ENCODE data around the gene VPS37B.

VPS37B gene

GRCh38 chr12:122862110-122862634, 33.8 kb downstream of the VPS37B start (continued):
- TF ChIP-seq ZNF26 (tag by site-specific recombination; IDR thresholded peaks at IDR 0.05) = no peak
- no peak for TF ChIP-seq YY2 (tag by site-specific recombination; IDR thresholded peaks at IDR 0.05)

GRCh38 chr12:122861587-122861970, 34.3 kb downstream of the VPS37B start:
- no peak overlapping the region for H3K4me3 ChIP-seq (ENCODE audit: low read depth, low read length)
- H3K27ac ChIP-seq (ENCODE audit: extremely low read depth, low read depth, low read length) = no peak overlapping the region
- H3K36me3 ChIP-seq (ENCODE audit: control insufficient read depth in 2 of 2, insufficient read depth in 1 of 2, low read length in 2 of 2) = peaks cover 0 to 55% of the 10 kb centered on the region in 2 experiments; a peak in 1 of 3 replicates
- H3K4me1 ChIP-seq (ENCODE audit: control insufficient read depth, insufficient read depth, low read length) = no peaks in the 10 kb centered on the region
- TF ChIP-seq BCL6B (tag by site-specific recombination; IDR thresholded peaks at IDR 0.05) (no peak), GLIS2 (tag by site-specific recombination; IDR thresholded peaks at IDR 0.05) (peak; percentile 58)
- ChIA-PET POLR2A (interaction anchor here (1.0 to 1.5 kb wide), 2 partner anchors 115 to 371 kb away, joined by 3 read pairs; partner anchors contain the start of gene MPHOSPH9), CTCF (interaction anchor here (0.5 to 7.5 kb wide), 13 partner anchors 9 to 377 kb away, joined by 3 to 105 read pairs (median 5); partner anchors contain the start of gene OGFOD2)
- H3K9me3 ChIP-seq (ENCODE audit: control insufficient read depth, insufficient read depth, low read depth, low read length) = no peaks in the 10 kb centered on the region

GRCh38 chr12:122860854-122861586, 34.9 kb downstream of the VPS37B start:
- POLR2A ChIA-PET = interaction anchor here (0.8 to 1.5 kb wide), 3 partner anchors 105 to 372 kb away, joined by 3 to 4 read pairs (median 3); partner anchors contain the start of genes ABCB9 and MPHOSPH9
- H3K36me3 ChIP-seq (ENCODE audit: control insufficient read depth in 2 of 2, insufficient read depth in 1 of 2, low read length in 2 of 2) = peaks cover 0 to 57% of the 10 kb centered on the region in 2 experiments; a peak in 1 of 3 replicates
- no peaks in the 10 kb centered on the region for H3K9me3 ChIP-seq (ENCODE audit: control insufficient read depth, insufficient read depth, low read depth, low read length)
- CTCF ChIA-PET = interaction anchor here (0.7 to 7.5 kb wide), 18 partner anchors 9 to 741 kb away, joined by 3 to 105 read pairs (median 5); partner anchors contain the start of genes DDX55 and OGFOD2
- H3K4me1 ChIP-seq (ENCODE audit: control insufficient read depth, insufficient read depth, low read length) = no peaks in the 10 kb centered on the region
- 0 out of 2 replicates have a peak, but pooled peaks have one; percentile 22 for TF ChIP-seq SCRT2 (tag by site-specific recombination; IDR thresholded peaks at IDR 0.05)
- TF ChIP-seq ZNF311 (tag by site-specific recombination; IDR thresholded peaks at IDR 0.05; ENCODE audit: borderline replicate concordance) = no peak
- H3K27ac ChIP-seq (ENCODE audit: extremely low read depth, low read depth, low read length) = no peak overlapping the region
- H3K4me3 ChIP-seq (ENCODE audit: low read depth, low read length) = no peak overlapping the region

GRCh38 chr12:122860040-122860853, 35.7 kb downstream of the VPS37B start:
- Histone ChIP-seq H3K4me3 (ENCODE audit: low read depth, low read length) (no peak overlapping the region), H3K4me1 (ENCODE audit: control insufficient read depth, insufficient read depth, low read length) (no peaks in the 10 kb centered on the region), H3K9me3 (ENCODE audit: control insufficient read depth, insufficient read depth, low read depth, low read length) (no peaks in the 10 kb centered on the region), H3K27ac (ENCODE audit: extremely low read depth, low read depth, low read length) (no peak overlapping the region), H3K36me3 (ENCODE audit: control insufficient read depth in 2 of 2, insufficient read depth in 1 of 2, low read length in 2 of 2) (peaks cover 0 to 51% of the 10 kb centered on the region in 2 experiments; a peak in 1 of 3 replicates)
- CTCF ChIA-PET = interaction anchor here (0.5 to 7.5 kb wide), 23 partner anchors 9 to 742 kb away, joined by 3 to 105 read pairs (median 5); partner anchors contain the start of genes DDX55 and OGFOD2
- POLR2A ChIA-PET = interaction anchor here (0.6 to 1.5 kb wide), 5 partner anchors 85 to 516 kb away, joined by 3 to 4 read pairs (median 3); partner anchors contain the start of genes ABCB9 and MPHOSPH9
- TF ChIP-seq ZSCAN30 (tag by site-specific recombination; IDR thresholded peaks at IDR 0.05) (0 out of 2 replicates have a peak, but pooled peaks have one; percentile 31), PATZ1 (tag by site-specific recombination; IDR thresholded peaks at IDR 0.05) (peak; percentile 77), SP7 (tag by site-specific recombination; IDR thresholded peaks at IDR 0.05) (peak; percentile 40), GLIS1 (tag by site-specific recombination; IDR thresholded peaks at IDR 0.05) (peak; percentile 27; the same call in 1 of the 2 replicates), ZNF558 (tag by site-specific recombination; IDR thresholded peaks at IDR 0.05) (no peak), ZXDB (tag by site-specific recombination; IDR thresholded peaks at IDR 0.05) (peak; percentile 29; the same call in 1 of the 2 replicates), ZNF501 (tag by site-specific recombination; IDR thresholded peaks at IDR 0.05) (0 out of 2 replicates have a peak, but pooled peaks have one; percentile 54), ZNF660 (tag by site-specific recombination; IDR thresholded peaks at IDR 0.05) (0 out of 2 replicates have a peak, but pooled peaks have one; percentile 59), CTCF (tag by site-specific recombination; IDR thresholded peaks at IDR 0.05) (peak; percentile 86), BCL11A (tag by site-specific recombination; IDR thresholded peaks at IDR 0.05; ENCODE audit: low read depth) (peak; percentile 94), ZBTB7A (tag by site-specific recombination; IDR thresholded peaks at IDR 0.05; ENCODE audit: low read depth) (peak; percentile 77; the same call in 1 of the 2 replicates)

All from HEK293 (cell line).